DMS114 treated with DMSO at 0.1 percent for 48 hours (cell line): ENCODE data around the gene PGBD1.
A peak's percentile ranks its signal among the peaks of the same experiment; 100 is the strongest.

Source experiments
- DNase-seq: peaks from one replicate; lab custom pipeline; 2025; ENCODE audit not compliant: unreplicated experiment; lab: John Stamatoyannopoulos, UW

The PGBD1 gene

GRCh38 chr6:28333599-28334018, 52.2 kb downstream of the PGBD1 start:
- DNase-seq, result no peak

- no peak for DNase-seq
Observed at GRCh38 chr6:28334286-28335039, 53.1 kb downstream of the PGBD1 start.

GRCh38 chr6:28335040-28335563, 53.7 kb downstream of the PGBD1 start:
- no peak for DNase-seq

- DNase-seq, result peak; percentile 85
Observed at GRCh38 chr6:28335564-28336283, 54.4 kb downstream of the PGBD1 start, which contains the start of gene ZSCAN31. ZSCAN31 (minus strand) TSS chr6:28336148; CDS start chr6:28329683, 6,465 bp downstream.

- DNase-seq, result no peak
Observed at GRCh38 chr6:28336284-28337120, 55.1 kb downstream of the PGBD1 start.

- no peak for DNase-seq
Observed at GRCh38 chr6:28337121-28337520, 55.7 kb downstream of the PGBD1 start.

- no peak for DNase-seq
Observed at GRCh38 chr6:28340310-28341095, 59.1 kb downstream of the PGBD1 start.

GRCh38 chr6:28343898-28344677, 62.7 kb downstream of the PGBD1 start:
- no peak for DNase-seq

GRCh38 chr6:28345201-28345600, 63.8 kb downstream of the PGBD1 start:
- DNase-seq, result no peak

- DNase-seq, result no peak
Observed at GRCh38 chr6:28347119-28347518, 65.7 kb downstream of the PGBD1 start.

- no peak for DNase-seq
Observed at GRCh38 chr6:28349344-28349891, 68.0 kb downstream of the PGBD1 start.

- DNase-seq, result peak; percentile 79
Observed at GRCh38 chr6:28349892-28350737, 68.7 kb downstream of the PGBD1 start, which contains the start of gene ZKSCAN3. ZKSCAN3 (plus strand) TSS chr6:28349947; CDS start chr6:28359587, 9,640 bp downstream.

- no peak for DNase-seq
Observed at GRCh38 chr6:28351087-28351486, 69.7 kb downstream of the PGBD1 start.

- DNase-seq, result no peak
Observed at GRCh38 chr6:28351493-28351925, 70.1 kb downstream of the PGBD1 start.
